ENCODE measurements around the gene DCDC2B.
A peak's percentile ranks its signal among the peaks of the same experiment; 100 is the strongest.
"Not testable (repeated sequence)": the region's sequence is repeated elsewhere in the genome, so short reads cannot be mapped to it uniquely, and the experiment has no call there.

The DCDC2B gene

DNA sequence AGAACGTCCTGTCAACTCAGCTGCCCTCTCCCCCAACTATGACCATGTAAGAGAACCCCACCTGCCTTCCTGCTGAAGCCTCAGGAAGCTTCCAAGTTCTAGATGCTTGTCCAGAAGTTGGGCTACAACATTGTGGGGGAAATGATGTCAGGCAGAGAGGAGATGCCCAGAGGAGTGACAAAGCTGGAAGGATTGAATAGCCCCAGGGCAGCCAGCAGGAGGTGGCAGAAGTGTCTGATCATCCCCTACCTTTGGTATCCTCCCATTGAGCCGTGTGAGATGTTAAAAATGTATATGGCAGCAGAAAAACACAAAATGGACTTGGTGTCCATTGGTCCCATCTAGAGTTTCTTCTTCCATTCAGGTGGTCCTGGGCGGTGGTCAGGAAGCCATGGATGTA, 19.9 kb downstream of the DCDC2B start:
- no peak for DNase-seq

DNA sequence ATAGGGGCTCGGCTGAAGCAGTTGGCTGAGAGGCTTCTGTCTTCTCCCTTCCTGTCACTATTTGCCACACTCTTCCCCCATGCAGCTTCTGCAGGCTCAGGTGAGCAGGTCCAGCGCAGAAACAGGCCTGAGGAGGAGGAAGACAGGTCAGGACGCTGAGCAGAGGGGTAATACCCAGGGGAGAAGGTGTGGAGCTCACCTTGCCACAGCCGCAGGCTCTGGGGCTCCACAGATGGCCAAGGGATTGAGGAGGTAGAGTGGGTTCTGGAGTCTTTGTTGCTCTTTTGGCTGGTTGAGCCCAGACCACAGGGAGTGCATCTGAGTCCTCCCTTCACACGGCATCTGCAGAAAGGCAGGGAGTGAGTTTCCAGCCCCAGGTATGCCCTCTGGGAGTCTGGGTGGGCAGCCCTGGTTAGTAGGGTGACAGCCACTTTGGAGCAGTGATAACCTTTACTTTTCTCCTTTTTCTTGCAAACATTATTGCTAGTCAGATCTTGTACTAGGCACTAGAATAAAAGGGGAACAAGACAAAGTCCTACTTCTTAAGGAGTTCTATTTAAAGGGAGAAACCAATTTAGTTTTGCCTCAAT, 23.0 kb downstream of the DCDC2B start:
- no peak for DNase-seq

DNA sequence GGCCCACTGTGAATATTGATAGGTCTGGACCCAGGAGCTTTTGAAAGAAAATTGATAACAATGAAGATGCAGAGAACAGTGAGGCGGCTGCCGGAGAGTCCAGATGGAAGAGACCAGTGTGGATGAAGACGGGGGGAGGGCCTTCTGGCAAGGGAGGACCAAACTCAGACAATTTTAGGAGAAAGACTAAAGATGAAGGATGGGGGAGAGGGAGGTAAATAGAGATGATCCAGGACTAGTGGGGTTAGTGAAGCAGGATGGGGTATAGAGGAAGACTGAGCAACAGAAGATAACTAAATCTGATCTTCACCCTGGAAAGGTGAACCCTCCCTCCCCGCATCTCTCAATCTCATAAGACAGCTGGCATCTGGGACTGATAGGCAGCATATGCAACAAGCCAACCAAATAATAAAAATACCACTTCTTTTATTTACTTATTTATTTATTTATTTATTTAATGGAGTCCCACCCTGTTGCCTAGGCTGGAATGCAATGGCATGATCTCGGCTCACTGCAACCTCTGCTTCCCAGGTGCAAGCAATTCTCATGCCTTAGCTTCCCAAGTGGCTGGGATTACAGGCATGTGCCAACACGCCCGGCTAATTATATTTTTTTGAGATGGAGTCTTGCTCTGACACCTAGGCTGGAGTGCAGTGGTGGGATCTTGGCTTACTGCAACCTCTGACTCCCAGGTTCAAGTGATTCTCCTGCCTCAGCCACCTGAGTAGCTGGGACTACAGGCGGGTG, 23.8 kb downstream of the DCDC2B start:
- DNase-seq = no peak

GRCh38 chr1:32234792-32235191, 25.9 kb downstream of the DCDC2B start:
- no peak for DNase-seq

DNA sequence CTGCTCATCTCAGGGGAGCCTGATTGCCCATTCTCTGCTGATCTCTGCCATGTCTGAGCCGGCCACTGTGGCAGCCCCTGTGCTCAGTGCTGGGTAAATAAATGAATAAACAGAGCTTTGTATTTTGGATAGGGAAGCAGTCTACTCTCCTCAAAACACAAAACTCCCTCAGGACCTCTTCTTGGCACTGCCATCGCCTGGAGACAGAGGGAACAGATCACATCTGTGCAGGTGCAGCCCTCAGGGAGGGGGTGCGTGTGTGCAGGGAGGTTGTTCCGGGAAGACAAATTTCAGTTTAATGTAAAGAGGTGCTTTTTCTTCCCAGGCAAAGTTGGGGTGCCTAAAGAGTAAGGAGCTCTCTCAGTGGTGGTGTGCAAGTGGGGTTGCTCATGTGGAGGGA, 30.4 kb downstream of the DCDC2B start:
- no peak for DNase-seq

DNA sequence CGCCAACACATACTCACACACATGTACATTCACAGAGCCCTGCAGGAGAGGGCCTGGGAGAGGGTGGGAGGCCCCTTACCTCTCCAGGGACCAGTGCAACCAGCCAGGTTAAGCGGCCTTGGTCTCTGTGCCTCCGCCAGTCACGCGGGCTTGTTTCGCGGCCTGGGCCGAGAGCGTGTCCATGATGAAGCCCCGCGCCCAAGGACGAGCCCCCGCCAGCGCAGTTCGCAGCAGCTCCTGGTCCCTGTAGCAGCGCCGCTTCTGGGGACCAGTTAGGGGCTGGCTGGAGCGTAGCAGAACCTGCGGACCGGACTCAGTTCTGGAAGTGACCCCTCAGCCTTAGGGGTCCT, 30.9 kb downstream of the DCDC2B start:
- peak; percentile 13 for DNase-seq

DNA sequence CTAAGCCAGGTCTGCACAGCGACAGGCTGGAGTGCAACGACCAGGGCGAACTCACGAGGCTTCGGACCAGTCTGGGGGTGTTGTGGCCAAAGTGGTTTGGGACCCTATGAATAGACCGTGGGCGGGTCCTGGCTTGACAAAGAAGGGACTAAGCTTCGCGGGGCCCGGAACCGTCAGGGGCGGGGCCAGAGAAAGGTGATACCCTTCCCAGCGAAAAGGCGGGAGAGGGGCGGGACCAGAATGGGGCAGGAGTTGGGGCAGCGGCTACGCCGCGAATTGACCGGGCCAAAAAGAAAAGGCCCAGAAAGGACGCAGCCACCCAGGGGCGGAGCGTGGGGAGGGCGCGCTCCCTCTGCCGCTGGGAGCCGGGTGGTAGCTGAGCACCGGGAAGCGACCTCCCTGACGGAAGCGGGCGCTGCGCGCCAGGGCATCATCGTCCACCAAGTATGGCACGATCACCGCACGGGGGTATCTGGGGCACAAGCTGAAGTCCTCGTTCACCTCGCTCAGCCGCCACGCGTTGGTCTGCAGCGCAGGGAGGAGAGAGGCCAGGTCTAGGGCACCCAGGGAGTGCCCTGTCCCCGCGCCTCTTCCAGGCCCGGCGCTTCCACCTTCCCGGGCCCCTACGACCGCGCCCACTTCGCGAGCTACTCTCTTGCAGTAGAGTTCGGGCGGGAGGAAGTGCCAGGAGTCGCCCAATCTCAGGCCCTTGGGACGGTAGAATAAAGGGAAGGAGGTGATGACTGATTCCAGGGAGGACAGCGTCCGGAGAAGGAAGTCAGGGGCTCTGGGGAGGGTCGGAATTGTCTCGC, 31.5 kb downstream of the DCDC2B start:
- DNase-seq = peak; percentile 34

DNA sequence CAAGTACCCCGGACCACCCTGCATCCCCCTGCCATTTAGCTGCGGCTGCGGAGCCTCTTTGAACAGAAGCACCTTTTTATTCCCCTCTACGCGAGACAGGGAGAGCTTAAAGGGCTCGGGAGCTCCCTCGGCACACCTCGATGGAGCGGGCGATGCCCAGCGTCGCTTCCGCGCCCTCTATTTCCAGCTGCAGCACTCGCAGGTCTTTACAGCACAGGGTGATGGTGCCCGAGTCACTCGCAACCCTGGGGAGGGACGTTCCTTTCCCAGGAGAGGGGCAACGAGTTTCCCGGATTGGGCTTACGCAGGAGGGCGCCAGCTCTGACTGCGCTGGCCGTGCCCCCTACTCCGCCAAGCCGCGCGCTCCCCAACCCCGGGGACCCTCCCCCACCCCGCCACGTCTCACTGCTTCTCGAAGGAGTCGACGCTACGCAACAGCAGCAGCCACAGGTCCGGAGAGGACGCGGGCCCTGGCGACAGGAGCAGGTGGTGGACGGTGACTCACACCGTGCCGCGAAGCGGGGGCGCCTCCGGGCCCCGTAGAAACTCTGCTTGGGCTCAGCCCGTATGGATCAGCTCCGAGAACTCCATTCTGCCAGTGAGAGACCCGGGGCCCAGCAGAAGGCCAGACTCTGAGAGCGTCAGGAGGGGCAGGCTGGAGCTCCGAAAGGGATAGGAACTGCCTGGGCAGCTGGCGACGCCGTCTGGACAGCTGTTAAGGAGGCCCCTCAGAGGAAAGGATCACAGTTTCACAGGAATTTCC, 32.3 kb downstream of the DCDC2B start:
- DNase-seq = no peak

GRCh38 chr1:32242341-32242851, 33.5 kb downstream of the DCDC2B start:
- no peak for DNase-seq

GRCh38 chr1:32246888-32247273, 38.0 kb downstream of the DCDC2B start, which contains the start of gene FAM167B:
Gene FAM167B (plus strand): TSS chr1:32247222. CDS start chr1:32247422, 200 bp downstream.
- no peak for DNase-seq

DNA sequence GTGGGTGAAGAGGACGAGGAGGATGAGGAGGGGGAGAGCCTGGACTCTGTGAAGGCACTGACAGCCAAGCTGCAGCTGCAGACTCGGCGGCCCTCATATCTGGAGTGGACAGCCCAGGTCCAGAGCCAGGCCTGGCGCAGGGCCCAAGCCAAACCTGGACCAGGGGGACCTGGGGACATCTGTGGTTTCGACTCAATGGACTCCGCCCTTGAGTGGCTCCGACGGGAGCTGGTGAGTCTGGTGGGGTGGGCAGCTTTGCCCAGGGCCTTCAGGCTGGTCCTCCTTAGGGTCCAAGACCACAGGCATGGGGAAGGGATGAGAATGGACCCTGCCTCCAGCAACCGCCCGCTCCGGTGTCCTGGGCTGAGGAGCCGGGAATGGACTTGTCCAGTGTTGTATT, 38.6 kb downstream of the DCDC2B start:
- no peak for DNase-seq

DNA sequence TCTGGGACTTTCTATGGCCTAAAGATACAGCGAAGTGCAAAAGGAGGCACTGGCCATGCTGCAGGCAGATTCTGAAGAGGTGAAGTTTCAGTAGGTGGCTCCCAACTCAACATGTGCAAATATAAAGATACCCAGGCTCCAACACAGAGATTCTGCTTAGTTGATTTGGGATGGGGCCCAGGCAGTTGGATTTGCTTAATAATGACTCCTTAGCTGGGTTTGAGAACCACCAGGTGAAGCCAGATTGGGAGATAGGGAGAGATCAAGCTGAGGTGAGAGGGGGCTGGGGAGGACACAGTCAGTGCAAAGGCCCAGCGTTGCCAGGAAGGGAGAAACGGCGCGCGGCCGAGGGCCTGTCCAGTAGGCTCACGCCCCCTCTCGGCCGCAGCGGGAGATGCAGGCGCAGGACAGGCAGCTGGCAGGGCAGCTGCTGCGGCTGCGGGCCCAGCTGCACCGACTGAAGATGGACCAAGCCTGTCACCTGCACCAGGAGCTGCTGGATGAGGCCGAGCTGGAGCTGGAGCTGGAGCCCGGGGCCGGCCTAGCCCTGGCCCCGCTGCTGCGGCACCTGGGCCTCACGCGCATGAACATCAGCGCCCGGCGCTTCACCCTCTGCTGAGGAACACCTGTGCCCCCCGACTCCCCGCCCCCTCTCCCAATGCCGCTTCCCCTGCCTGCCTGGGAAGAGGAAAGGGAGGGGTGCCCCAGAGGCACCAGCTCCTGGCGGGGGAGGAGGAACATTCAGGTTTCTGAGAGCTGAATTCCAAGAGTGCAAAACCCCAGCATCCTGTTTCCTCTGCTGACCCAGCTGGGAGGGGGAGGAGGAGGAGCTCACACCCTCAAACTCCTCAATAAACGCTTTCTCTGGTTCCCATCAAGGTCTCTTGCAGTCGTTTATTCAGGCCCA, 39.3 kb downstream of the DCDC2B start:
- peak; percentile 39 for DNase-seq

GRCh38 chr1:32249831-32250525, 41.1 kb downstream of the DCDC2B start:
- no peak for DNase-seq

DNA sequence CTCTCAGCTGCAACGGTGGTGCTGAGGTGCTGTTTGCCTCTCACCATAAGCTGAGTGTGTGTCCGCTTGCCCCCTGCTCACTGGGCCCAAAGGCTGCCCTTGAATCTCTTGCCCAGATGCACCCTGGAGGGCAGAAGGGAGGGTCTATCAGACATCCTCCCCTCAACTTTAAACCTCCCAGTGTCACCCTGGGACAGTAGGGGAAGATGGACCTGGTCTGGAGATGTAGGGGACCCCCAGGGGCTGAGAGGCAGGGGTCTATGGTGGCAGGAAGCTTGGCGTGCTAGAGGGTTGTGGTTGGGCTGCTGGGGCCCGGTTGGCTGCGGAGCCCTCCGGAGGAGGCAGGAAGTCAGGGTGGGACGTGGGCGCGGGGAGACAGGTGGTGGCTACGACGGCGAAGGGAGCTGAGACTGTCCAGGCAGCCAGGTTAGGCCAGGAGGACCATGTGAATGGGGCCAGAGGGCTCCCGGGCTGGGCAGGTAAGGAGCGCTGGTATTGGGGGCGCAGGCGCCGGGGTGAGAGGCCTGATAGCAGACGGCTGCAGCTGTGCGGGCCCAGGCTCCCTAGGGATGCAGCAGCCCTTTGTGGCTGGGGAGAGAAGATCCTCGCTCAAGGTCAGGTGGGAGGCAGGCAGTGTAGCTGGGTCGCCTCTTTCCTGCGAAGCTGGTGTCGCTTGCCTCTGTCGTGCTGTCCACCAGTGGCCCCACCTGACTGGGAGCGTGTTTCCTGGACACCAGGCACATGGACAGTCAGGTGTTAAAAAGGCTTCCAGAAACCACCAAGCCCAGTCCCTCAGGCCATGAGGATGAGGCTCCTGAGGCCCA, 42.2 kb downstream of the DCDC2B start, which contains the start of gene LCK:
Gene LCK, plus strand, starts transcription at position 373 of the 824 bp plus-strand sequence. CDS start 23,065 bp downstream, outside the sequence.
- no peak for DNase-seq

DNA sequence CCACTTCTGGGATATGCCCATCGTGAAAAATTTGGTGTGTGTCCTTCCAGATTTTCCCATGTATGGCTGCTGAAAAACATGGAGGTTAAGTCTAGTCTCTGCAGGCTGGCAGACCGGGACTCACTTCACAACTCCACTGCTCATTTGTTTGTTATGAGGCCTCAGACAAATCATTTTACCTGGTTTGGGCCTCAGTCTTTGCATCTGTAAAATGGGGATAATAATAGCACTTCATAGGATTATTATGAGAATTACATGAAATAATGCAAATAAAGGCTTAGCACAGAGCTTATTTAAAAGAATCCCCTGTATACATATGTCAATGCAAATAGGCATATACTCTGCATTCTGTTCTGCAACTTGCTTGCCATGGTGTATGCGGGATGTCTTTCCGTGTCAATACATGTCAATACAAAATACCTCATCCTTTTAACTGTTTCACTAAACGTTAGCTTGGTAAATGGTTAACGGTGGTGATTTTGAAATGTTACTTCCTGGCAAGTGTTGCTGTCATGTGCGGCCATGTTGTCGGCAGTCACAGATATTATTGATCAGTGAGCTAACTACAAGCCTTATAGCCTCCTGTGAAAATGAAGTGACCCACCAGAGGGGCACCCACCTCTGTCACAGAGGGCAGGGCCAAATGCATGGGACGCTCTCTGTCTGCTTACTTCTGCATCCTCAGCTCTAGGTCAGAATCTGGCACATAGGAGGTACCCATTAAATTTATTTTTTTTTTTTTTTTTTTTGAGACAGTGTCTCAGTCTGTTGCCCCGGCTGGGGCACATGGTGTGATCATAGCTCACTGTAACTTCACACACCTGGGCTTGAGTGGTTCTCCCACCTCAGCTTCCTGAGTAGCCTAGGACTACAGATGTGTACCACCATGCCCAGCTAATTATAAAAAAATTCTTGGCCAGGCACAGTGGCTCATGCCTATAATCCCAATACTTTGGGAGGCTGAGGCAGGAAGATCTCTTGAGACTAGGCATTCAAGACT, 46.5 kb downstream of the DCDC2B start:
- no peak for DNase-seq

DNA sequence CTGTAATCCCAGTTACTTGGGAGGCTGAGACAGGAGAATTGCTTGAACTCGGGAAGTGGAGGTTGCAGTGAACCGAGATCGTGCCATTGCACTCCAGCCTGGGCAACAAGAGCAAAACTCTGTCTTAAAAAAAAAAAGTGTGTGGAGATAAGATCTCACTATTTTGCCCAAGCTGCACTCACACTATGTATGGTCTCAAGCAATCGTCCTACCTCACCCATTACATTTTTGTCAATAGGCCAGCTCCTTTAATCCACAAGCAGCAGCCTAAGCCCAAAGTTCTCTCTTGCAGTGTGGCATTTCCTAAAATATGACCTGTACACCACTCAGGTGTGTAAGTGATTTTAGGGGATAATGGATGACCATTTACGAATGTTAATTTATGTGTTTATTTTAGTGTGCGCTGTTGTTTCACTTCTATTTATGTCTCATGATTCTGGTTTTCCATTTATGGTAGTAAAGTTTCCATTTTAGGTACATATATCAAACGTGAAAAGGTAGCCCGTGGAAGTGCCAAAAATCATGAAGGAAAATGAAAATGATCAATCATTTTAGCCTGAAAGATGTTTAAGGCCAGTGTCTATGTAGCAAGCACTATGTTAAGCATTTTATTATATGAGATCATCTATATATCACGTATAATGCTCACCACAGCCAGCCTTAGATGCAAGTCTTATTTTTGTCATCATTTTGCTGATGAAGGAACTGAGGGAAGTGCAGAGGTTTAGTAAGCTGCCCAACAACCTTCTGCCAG, 47.8 kb downstream of the DCDC2B start:
- no peak for DNase-seq

DNA sequence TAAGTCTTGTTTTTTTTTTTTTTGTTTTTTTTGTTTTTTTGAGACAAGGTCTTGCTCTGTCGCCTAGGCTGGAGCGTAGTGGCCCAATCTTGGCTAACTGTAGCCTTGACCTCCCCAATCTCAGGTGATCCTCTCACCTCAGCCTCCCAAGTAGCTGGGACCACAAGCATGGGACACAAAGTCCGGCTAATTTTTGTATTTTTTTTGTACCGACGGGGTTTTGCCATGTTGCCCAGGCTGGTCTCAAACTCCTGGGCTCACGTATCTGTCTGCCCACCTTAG, 48.3 kb downstream of the DCDC2B start:
- no peak for DNase-seq

GRCh38 chr1:32263236-32263593, 54.3 kb downstream of the DCDC2B start:
- not testable (repeated sequence) for DNase-seq

Data from NCI-H748 treated with DMSO at 0.1 percent for 48 hours (cell line).